GM12878 (cell line): Measurements from ENCODE around the gene NADSYN1.

ENCODE experiments used
- CEBPB ChIP-seq, 2 experiments: fragments of 150-350 bp in 1 of 2; IDR thresholded peaks; 2 replicates each; pipeline ENCODE4 v1.6.1; 2012 to 2014; ENCODE audit warnings: low read depth in 2 of 2, low read length in 2 of 2, borderline replicate concordance in 1 of 2, inconsistent platforms in 1 of 2
- CHD2 ChIP-seq: IDR thresholded peaks from 2 replicates; pipeline ENCODE4 v1.6.1; 2011; ENCODE audit warnings: low read depth, low read length, improper control_type of control experiment, borderline replicate concordance
- FOS ChIP-seq: IDR thresholded peaks from 3 replicates; pipeline ENCODE4 v1.6.1; 2011; ENCODE audit warnings: borderline replicate concordance; ENCODE audit not compliant: insufficient read length; ENCODE audit errors: extremely low read depth
- NBN ChIP-seq: fragments of 450-650 bp; IDR thresholded peaks from 2 replicates; pipeline ENCODE4 v1.6.1; 2016
- POLR2A ChIP-seq: IDR thresholded peaks from 2 replicates; pipeline ENCODE4 v1.6.1; 2011; ENCODE audit warnings: low read depth, mild to moderate bottlenecking, low read length
- STAT3 ChIP-seq: IDR thresholded peaks from 2 replicates; pipeline ENCODE4 v1.6.1; 2011; ENCODE audit warnings: low read depth, low read length, improper control_type of control experiment
- SUZ12 ChIP-seq: fragments of 200-600 bp; sonication (generic); IDR thresholded peaks from one replicate; pipeline ENCODE4 v1.6.1; 2018; ENCODE audit warnings: antibody characterized with exemption, mild to moderate bottlenecking; ENCODE audit not compliant: unreplicated experiment
- YY1 ChIP-seq: IDR thresholded peaks from 2 replicates; pipeline ENCODE4 v1.6.1; 2011; ENCODE audit warnings: low read depth, mild to moderate bottlenecking, low read length
- TF ChIP-seq, protein P1 (sequence below), 3 experiments: IDR thresholded peaks in 2 of 3; conservative IDR thresholded peaks in 1 of 3; 2 replicates each; pipeline ENCODE4 v1.5.1; 2011; ENCODE audit warnings: low read depth in 3 of 3, low read length in 3 of 3, mild to moderate bottlenecking in 3 of 3, control low read depth in 2 of 3, moderate library complexity in 2 of 3, inconsistent platforms in 1 of 3, mixed read lengths in 1 of 3; ENCODE audit not compliant: control insufficient read depth in 2 of 3, insufficient read depth in 1 of 3; ENCODE audit errors: extremely low read depth in 1 of 3
- TF ChIP-seq, protein P2 (sequence below): IDR thresholded peaks from 2 replicates; pipeline ENCODE4 v1.6.1; 2012; ENCODE audit warnings: low read depth, low read length, improper control_type of control experiment

DNA sequence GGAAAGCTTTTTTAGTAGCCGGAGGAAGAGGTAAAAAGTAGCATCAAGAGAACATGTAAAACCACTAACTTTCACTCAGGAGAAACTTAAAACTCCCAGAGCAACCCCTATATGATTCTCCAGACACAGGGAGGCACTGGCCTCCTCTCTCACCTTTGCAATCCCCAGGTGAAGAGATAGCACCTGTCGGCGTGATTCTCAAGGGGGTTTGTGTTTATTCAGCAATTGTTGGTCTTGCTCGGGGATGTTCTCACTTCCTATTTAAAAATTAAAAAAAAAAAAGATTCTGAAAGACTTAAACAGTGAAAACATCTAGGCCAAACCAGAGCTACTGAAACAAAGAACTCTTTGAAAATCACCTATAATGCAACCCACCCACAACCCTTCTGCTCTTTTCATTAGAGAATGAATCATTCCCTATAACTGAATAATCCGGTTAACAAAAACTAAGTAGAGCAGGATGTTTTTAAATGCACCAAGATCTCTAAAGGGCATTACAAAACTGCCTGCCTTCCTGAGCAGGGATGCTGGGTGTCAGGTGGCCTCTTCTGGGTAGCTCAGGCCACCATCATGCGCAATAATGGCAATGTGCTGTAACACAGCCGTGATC is 29.7 kb upstream of the NADSYN1 start:
- TF ChIP-seq NBN (no peak), CEBPB (IDR thresholded peaks at IDR 0.05; ENCODE audit: borderline replicate concordance in 1 of 2, low read depth in 2 of 2, low read length in 2 of 2) (no peak), FOS (no peak), YY1 (no peak), POLR2A (no peak), CHD2 (no peak), SUZ12 (no peak), STAT3 (no peak)
- TF ChIP-seq, protein P1, sequence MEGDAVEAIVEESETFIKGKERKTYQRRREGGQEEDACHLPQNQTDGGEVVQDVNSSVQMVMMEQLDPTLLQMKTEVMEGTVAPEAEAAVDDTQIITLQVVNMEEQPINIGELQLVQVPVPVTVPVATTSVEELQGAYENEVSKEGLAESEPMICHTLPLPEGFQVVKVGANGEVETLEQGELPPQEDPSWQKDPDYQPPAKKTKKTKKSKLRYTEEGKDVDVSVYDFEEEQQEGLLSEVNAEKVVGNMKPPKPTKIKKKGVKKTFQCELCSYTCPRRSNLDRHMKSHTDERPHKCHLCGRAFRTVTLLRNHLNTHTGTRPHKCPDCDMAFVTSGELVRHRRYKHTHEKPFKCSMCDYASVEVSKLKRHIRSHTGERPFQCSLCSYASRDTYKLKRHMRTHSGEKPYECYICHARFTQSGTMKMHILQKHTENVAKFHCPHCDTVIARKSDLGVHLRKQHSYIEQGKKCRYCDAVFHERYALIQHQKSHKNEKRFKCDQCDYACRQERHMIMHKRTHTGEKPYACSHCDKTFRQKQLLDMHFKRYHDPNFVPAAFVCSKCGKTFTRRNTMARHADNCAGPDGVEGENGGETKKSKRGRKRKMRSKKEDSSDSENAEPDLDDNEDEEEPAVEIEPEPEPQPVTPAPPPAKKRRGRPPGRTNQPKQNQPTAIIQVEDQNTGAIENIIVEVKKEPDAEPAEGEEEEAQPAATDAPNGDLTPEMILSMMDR (IDR thresholded peaks at IDR 0.05 in 2 of 3, conservative IDR thresholded peaks at IDR 0.05 in 1 of 3; ENCODE audit: control insufficient read depth in 2 of 3, extremely low read depth in 1 of 3, insufficient read depth in 1 of 3, low read depth in 3 of 3, low read length in 3 of 3), result no peak
- TF ChIP-seq, protein P2, sequence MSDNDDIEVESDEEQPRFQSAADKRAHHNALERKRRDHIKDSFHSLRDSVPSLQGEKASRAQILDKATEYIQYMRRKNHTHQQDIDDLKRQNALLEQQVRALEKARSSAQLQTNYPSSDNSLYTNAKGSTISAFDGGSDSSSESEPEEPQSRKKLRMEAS, result no peak
